DOHH2 (cell line): ENCODE data around the gene CYB5RL.
"Not testable (repeated sequence)": the region's sequence is repeated elsewhere in the genome, so short reads cannot be mapped to it uniquely, and the experiment has no call there.

ENCODE experiments used
- H3F3A ChIP-seq: fragments of 200-600 bp; sonication (generic), shearing (Covaris generic); 2 replicates; pipeline ENCODE4 v1.6.0; 2016; ENCODE audit warnings: antibody characterized with exemption, mild to moderate bottlenecking; ENCODE audit not compliant: control insufficient read depth, insufficient read depth
- H3K27ac ChIP-seq: fragments of 200-600 bp; sonication (generic); 2 replicates; pipeline ENCODE4 v1.5.1; 2014; ENCODE audit warnings: low read depth, mild to moderate bottlenecking, low read length, moderate library complexity
- H3K27me3 ChIP-seq: fragments of 200-600 bp; sonication (generic); 2 replicates; pipeline ENCODE4 v1.6.1; 2014; ENCODE audit warnings: mild to moderate bottlenecking, low read length, mixed read lengths; ENCODE audit not compliant: control insufficient read depth
- H3K36me3 ChIP-seq: fragments of 200-600 bp; sonication (generic); 2 replicates; pipeline ENCODE4 v1.6.1; 2014; ENCODE audit warnings: mild to moderate bottlenecking, low read length, moderate library complexity, mixed read lengths; ENCODE audit not compliant: control insufficient read depth
- H3K4me1 ChIP-seq: fragments of 200-600 bp; sonication (generic); 2 replicates; pipeline ENCODE4 v1.6.1; 2014; ENCODE audit warnings: mild to moderate bottlenecking, low read length, mixed read lengths; ENCODE audit not compliant: control insufficient read depth
- H3K4me2 ChIP-seq: fragments of 200-600 bp; sonication (generic); 2 replicates; pipeline ENCODE4 v1.6.0; 2014; ENCODE audit warnings: mild to moderate bottlenecking, low read length, moderate library complexity
- H3K4me3 ChIP-seq: fragments of 200-600 bp; sonication (generic); 2 replicates; pipeline ENCODE4 v1.5.1; 2014; ENCODE audit warnings: mild to moderate bottlenecking, low read length, mixed read lengths
- H3K79me2 ChIP-seq: fragments of 200-600 bp; sonication (generic); 2 replicates; pipeline ENCODE4 v1.6.1; 2014; ENCODE audit warnings: mild to moderate bottlenecking, low read length, mixed read lengths; ENCODE audit not compliant: control insufficient read depth
- H3K9me2 ChIP-seq: fragments of 200-600 bp; sonication (generic); replicated peaks from 2 replicates; pipeline ENCODE4 v1.6.1; 2014; ENCODE audit warnings: mild to moderate bottlenecking, low read length, mixed read lengths; ENCODE audit not compliant: control insufficient read depth
- H3K9me3 ChIP-seq: fragments of 200-600 bp; sonication (generic); 2 replicates; pipeline ENCODE4 v1.6.1; 2014; ENCODE audit warnings: antibody characterized with exemption, low read length, mixed read lengths; ENCODE audit not compliant: control insufficient read depth, insufficient read depth
- H4K20me1 ChIP-seq: fragments of 200-600 bp; sonication (generic); 2 replicates; pipeline ENCODE4 v1.6.0; 2014; ENCODE audit warnings: low read depth, mild to moderate bottlenecking, antibody characterized with exemption, low read length, moderate library complexity; ENCODE audit not compliant: control insufficient read depth, insufficient read depth
- CTCF ChIP-seq: fragments of 200-600 bp; sonication (generic); IDR thresholded peaks from one replicate; pipeline ENCODE4 v1.5.1; 2014; ENCODE audit warnings: antibody characterized with exemption, mild to moderate bottlenecking, low read depth, low read length; ENCODE audit not compliant: poor library complexity, severe bottlenecking
- EZH2phosphoT487 ChIP-seq: fragments of 200-600 bp; sonication (generic); IDR thresholded peaks from 2 replicates; pipeline ENCODE4 v1.6.1; 2017; ENCODE audit warnings: borderline replicate concordance, mild to moderate bottlenecking, antibody characterized with exemption, low read length, moderate library complexity, mixed read lengths

Gene CYB5RL

GRCh38 chr1:54239035-54239383 lies 39.2 kb upstream of the CYB5RL start:
- no peak overlapping the region for H3K4me2 ChIP-seq
- no peaks in the 10 kb centered on the region for H3K4me1 ChIP-seq
- TF ChIP-seq EZH2phosphoT487 (no peak), CTCF (no peak)
- no peaks in the 10 kb centered on the region for H3F3A ChIP-seq
- no peaks in the 10 kb centered on the region for H3K27me3 ChIP-seq
- no peaks in the 10 kb centered on the region for H3K9me3 ChIP-seq
- H3K4me3 ChIP-seq: no peak overlapping the region
- no peaks in the 10 kb centered on the region for H3K79me2 ChIP-seq
- H3K27ac ChIP-seq: no peak overlapping the region
- no peaks in the 10 kb centered on the region for H3K9me2 ChIP-seq
- no peaks in the 10 kb centered on the region for H3K36me3 ChIP-seq
- H4K20me1 ChIP-seq: no peaks in the 10 kb centered on the region

GRCh38 chr1:54238353-54239034 lies 38.7 kb upstream of the CYB5RL start:
- no peaks in the 10 kb centered on the region for H4K20me1 ChIP-seq
- no peaks in the 10 kb centered on the region for H3K9me2 ChIP-seq
- H3K4me1 ChIP-seq: no peaks in the 10 kb centered on the region
- no peak overlapping the region for H3K4me2 ChIP-seq
- TF ChIP-seq EZH2phosphoT487: no peak
- TF ChIP-seq CTCF: no peak
- H3K9me3 ChIP-seq: no peaks in the 10 kb centered on the region
- H3K27me3 ChIP-seq: no peaks in the 10 kb centered on the region
- H3K79me2 ChIP-seq: no peaks in the 10 kb centered on the region
- no peaks in the 10 kb centered on the region for H3F3A ChIP-seq
- no peak overlapping the region for H3K4me3 ChIP-seq
- H3K27ac ChIP-seq: no peak overlapping the region
- H3K36me3 ChIP-seq: no peaks in the 10 kb centered on the region

GRCh38 chr1:54237586-54237985 lies 37.8 kb upstream of the CYB5RL start:
- H3K27ac ChIP-seq: no peak overlapping the region
- no peaks in the 10 kb centered on the region for H3K79me2 ChIP-seq
- H3K27me3 ChIP-seq: no peaks in the 10 kb centered on the region
- H3K9me2 ChIP-seq: no peaks in the 10 kb centered on the region
- no peaks in the 10 kb centered on the region for H3F3A ChIP-seq
- H3K4me1 ChIP-seq: no peaks in the 10 kb centered on the region
- no peak overlapping the region for H3K4me2 ChIP-seq
- H3K4me3 ChIP-seq: no peak overlapping the region
- TF ChIP-seq EZH2phosphoT487 (no peak), CTCF (no peak)
- H4K20me1 ChIP-seq: no peaks in the 10 kb centered on the region
- H3K36me3 ChIP-seq: no peaks in the 10 kb centered on the region
- H3K9me3 ChIP-seq: no peaks in the 10 kb centered on the region

- Histone ChIP-seq H3F3A (no peaks in the 10 kb centered on the region), H3K4me2 (no peak overlapping the region), H3K79me2 (no peaks in the 10 kb centered on the region), H3K27me3 (no peaks in the 10 kb centered on the region), H3K4me1 (peaks cover 6% of the 10 kb centered on the region), H3K9me3 (no peaks in the 10 kb centered on the region), H3K4me3 (no peak overlapping the region), H3K36me3 (no peaks in the 10 kb centered on the region), H3K27ac (no peak overlapping the region), H4K20me1 (no peaks in the 10 kb centered on the region), H3K9me2 (no peaks in the 10 kb centered on the region)
- no peak for TF ChIP-seq EZH2phosphoT487
- no peak for TF ChIP-seq CTCF
Measured at GRCh38 chr1:54234284-54234683, 34.5 kb upstream of the CYB5RL start.

GRCh38 chr1:54233196-54233595 lies 33.4 kb upstream of the CYB5RL start:
- H3F3A ChIP-seq: not testable (repeated sequence)

More at GRCh38 chr1:54233196-54233595, 33.4 kb upstream of the CYB5RL start:
- H3K9me2 ChIP-seq, H3K27me3 ChIP-seq, H3K9me3 ChIP-seq, H3K4me3 ChIP-seq, H3K27ac ChIP-seq, H3K4me2 ChIP-seq, H4K20me1 ChIP-seq, H3K79me2 ChIP-seq, H3K4me1 ChIP-seq, H3K36me3 ChIP-seq: not testable (repeated sequence)
